Glomerular visceral epithelial cell (primary cell): ENCODE data around the gene SCN1B.
A peak's percentile ranks its signal among the peaks of the same experiment; 100 is the strongest.
"Not testable (repeated sequence)": the region's sequence is repeated elsewhere in the genome, so short reads cannot be mapped to it uniquely, and the experiment has no call there.

Experiments
- DNase-seq: peaks from one replicate; pipeline ENCODE4 v3.0.0-alpha.2; 2016; ENCODE audit errors: extremely low spot score

Gene SCN1B

DNA sequence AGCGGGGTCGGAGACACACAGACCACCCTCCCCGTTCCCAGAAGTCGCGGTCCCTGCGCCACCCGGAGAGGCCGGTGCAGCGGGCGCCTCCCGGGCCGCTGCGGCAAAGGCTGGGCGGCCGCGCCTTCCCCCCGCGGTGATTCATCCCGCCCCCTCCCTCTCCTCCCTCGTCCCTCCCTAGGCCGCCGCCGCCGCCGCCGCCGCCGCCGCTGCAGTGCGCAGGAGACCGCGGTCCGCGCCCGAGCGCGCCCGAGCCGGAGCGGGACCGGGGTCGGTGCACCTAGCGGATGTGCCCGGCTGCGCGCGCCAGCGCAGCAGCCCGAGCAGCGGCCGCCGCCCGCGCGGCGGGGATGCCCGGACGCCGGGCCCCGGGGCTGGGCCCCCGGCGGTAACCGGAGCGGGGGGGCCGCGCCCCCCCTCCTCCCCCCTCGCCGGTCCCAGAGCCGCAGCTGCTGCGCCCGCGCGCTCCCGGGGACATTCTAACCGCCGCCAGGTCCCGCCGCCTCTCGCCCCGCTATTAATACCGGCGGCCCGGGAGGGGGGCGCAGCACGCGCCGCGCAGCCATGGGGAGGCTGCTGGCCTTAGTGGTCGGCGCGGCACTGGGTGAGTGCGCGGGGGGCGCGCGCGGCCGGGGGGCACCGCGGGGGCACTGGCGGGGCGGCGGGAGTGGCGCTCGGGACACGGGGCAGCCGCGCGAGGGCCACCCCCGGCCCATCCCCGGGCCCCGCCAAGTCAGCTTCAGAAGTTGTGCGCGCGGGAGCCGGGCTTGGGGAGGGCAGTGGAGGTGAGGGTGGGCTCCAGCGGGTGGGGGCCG, at the start of gene SCN1B:
Gene SCN1B (plus strand): TSS at position 214 of the 815 bp plus-strand sequence. CDS start 351 bp downstream, at position 565.
- DNase-seq = peak; percentile 74

- no peak for DNase-seq
Measured at GRCh38 chr19:34982275-34982674, 48.0 kb upstream of the SCN1B start.

GRCh38 chr19:34983786-34984185, 46.5 kb upstream of the SCN1B start:
- DNase-seq = no peak

GRCh38 chr19:34984287-34984686, 46.0 kb upstream of the SCN1B start:
- DNase-seq = no peak

- DNase-seq = no peak
Measured at GRCh38 chr19:34985249-34986022, 44.8 kb upstream of the SCN1B start.

- no peak for DNase-seq
Measured at GRCh38 chr19:34988119-34988518, 42.2 kb upstream of the SCN1B start.

- DNase-seq = no peak
Measured at GRCh38 chr19:34989298-34989697, 41.0 kb upstream of the SCN1B start.

- DNase-seq = no peak
Measured at GRCh38 chr19:34990578-34991192, 39.6 kb upstream of the SCN1B start.

- no peak for DNase-seq
Measured at GRCh38 chr19:34991542-34992333, 38.5 kb upstream of the SCN1B start.

DNA sequence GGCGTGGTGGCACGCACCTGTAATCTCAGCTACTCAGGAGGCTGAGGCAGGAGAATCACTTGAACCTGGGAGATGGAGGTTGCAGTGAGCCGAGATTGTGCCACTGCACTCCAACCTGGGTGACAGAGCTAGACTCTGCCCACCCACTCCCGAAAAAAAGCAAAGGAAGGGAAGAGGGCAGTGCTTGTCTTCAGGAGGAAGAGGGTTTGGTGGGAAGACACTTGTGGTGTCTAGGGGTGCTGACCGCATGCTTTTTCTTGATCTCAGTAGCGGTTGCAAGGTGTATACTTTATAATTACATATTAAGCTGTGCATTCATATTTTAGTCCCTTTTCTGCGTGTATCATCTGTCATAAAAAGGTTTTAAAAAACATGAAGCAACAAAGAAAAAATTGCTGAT, 37.7 kb upstream of the SCN1B start:
- not testable (repeated sequence) for DNase-seq

GRCh38 chr19:34994286-34994642, 36.0 kb upstream of the SCN1B start:
- DNase-seq = no peak

- no peak for DNase-seq
Measured at GRCh38 chr19:34994643-34995541, 35.4 kb upstream of the SCN1B start.

DNA sequence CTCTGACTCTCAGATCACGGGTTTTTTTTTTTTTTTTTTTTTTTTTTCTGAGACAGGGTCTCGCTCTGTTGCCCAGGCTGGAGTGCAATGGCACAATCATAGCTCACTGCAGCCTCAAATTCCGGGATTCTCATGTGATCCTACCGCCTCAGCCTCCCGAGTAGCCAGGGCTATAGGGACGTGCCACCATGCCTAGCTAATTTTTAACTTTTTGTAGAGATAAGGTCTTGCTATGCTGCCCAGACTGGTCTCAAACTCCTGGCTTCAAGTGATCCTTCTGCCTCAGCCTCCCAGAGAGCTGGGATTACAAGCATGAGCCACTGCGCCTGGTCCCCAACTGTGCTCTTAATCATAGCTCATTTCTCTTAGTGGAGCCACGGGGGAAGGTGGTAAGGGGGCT, 34.7 kb upstream of the SCN1B start:
- DNase-seq = no peak

DNA sequence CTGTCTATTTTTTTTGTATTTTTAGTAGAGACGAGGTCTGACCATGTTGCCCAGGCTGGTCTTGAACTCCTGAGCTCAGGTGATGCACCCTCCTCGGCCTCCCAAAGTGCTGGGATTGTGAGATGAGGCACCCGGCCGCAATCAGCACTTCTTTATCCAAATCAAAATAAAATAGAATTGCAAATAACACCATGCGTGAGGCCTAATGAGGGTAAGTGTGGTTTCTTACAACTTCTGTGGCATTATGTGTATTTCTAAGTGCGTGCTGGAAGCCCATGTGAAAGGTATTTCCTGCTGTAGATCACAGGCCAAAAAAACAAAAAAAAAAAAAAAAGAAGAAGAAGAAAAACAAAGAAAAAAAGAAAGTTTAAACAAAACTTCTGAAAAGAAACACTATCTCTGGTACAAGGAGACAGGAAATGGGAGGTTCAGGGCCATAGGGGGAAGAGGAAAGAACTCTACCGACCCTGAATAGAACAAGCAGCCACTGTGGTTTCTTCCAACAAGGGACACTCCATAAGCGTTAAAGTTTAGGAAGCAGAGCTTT, 33.1 kb upstream of the SCN1B start:
- no peak for DNase-seq

GRCh38 chr19:34998224-34998623, 32.0 kb upstream of the SCN1B start:
- DNase-seq = not testable (repeated sequence)

DNA sequence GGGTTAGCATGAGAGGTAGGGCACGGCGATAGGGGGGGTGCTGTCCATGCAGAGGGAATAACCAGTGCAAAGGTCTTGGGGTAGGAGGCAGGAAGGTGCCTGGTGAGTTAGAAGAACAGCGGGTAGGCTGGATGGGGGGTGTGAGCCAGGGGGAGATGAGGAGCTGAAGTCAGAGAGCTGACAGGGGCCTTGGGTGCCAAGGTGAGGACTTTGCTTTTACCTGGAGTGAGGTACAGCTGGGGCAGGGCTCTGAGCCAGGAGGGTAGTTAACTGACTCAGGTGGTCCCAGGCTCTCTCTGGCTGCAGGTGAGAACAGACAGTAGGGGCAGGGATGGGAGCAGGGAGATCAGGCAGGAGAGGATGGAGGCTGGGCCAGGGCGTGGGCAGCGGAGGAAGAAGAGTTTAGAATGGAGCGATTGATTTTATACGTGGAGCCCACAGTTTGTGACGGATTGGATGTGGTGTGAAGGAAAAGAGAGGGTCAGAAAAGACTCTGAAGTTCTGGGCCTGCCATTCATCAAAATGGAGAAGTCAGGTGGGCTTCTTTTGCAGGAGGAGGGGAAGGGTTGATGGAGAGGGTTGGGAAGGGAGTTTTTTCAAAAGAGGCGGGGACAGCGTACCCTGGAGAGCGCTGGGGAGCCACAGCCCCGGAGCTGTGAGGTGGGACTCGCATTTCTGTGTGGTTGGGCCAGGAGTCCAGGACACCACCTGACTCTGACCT, 31.3 kb upstream of the SCN1B start:
- DNase-seq = no peak

- peak; percentile 90 for DNase-seq
Measured at GRCh38 chr19:34999498-35000337, 30.6 kb upstream of the SCN1B start, which contains the start of gene GRAMD1A. Gene GRAMD1A, plus strand, starts transcription at chr19:35000323. Its CDS starts 156 bp downstream, at chr19:35000479.

DNA sequence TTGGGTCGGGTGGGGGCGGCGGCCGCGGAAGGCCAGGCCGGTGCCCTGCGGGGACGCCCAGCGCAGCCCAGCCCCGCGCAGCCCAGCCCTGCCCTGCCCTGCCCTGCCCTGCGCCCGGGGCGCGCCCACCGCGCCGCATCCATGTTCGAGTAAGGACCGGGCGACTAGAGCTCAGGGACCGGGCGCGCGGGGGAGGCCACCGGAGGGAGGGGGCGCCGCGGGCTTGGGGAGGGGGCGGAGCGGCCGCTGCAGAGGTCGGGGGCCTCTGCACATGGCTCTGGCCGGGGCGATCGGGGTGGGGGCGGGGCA, 30.0 kb upstream of the SCN1B start:
- no peak for DNase-seq
